ENCODE measurements around the gene ZBTB32. TPM values are rescaled to one million over a fixed set of nuclear protein-coding genes. Genes with fewer than 3 reads are reported as not detected.

ZBTB32 gene
- total RNA-seq, 1 donor from 2014 or later = not detected

DNA sequence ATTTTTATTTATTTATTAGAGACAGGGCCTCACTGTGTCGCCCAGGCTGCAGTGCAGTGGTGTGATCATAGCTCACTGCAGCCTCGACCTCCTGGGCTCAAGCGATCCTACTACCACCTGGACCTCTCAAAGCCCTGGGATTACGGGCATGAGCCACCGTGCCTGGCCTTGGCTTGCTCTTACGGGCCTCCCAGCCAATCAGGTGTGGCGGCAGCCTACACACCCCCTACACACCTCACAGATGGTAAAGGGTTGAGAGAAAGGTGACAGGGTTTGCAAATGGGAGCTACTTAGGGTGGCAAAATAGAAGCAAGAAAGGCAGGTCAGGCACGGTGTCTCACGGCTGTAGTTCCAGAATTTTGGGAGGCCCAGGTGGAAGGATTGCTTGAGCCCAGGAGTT lies 1.0 kb upstream of the ZBTB32 start:
- no peak overlapping the region for H3K4me3 Mint-ChIP-seq (ENCODE audit: unreplicated experiment)
- peaks cover 3% of the 10 kb centered on the region for H3K4me1 Mint-ChIP-seq (ENCODE audit: unreplicated experiment)
- H3K27ac Mint-ChIP-seq (ENCODE audit: unreplicated experiment) = no peak overlapping the region
- H3K27me3 Mint-ChIP-seq (ENCODE audit: unreplicated experiment) = peaks cover 4% of the 10 kb centered on the region
- H3K9me3 Mint-ChIP-seq (ENCODE audit: unreplicated experiment) = no peaks in the 10 kb centered on the region
- H3K36me3 Mint-ChIP-seq (ENCODE audit: low read depth, unreplicated experiment) = no peaks in the 10 kb centered on the region
- TF ChIP-seq, protein P1, sequence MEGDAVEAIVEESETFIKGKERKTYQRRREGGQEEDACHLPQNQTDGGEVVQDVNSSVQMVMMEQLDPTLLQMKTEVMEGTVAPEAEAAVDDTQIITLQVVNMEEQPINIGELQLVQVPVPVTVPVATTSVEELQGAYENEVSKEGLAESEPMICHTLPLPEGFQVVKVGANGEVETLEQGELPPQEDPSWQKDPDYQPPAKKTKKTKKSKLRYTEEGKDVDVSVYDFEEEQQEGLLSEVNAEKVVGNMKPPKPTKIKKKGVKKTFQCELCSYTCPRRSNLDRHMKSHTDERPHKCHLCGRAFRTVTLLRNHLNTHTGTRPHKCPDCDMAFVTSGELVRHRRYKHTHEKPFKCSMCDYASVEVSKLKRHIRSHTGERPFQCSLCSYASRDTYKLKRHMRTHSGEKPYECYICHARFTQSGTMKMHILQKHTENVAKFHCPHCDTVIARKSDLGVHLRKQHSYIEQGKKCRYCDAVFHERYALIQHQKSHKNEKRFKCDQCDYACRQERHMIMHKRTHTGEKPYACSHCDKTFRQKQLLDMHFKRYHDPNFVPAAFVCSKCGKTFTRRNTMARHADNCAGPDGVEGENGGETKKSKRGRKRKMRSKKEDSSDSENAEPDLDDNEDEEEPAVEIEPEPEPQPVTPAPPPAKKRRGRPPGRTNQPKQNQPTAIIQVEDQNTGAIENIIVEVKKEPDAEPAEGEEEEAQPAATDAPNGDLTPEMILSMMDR (IDR thresholded peaks at IDR 0.05; ENCODE audit: unreplicated experiment) = no peak
- no peak for DNase-seq (ENCODE audit: low spot score)

DNA sequence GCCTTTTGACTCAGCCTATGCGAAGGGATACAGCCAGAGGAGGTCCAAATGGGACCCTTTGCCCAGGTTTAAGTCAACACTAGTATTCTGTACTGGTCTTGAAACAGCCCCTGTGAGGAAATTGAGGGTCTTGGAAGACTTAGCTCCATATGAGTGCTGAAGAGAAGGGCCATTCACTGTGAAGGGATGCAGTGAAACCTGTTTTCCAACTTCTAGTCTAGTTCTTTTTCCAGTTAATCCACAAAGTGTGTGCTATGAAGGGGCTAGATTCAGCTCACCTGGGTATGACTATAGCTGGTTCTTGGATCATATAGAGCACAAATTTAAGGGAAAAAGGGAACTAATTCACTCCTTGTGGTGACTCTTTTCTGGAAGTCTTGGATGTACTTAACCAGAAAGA lies 4.0 kb downstream of the ZBTB32 start:
- Mint-ChIP-seq H3K27ac (ENCODE audit: unreplicated experiment) (no peak overlapping the region), H3K9me3 (ENCODE audit: unreplicated experiment) (no peaks in the 10 kb centered on the region), H3K4me1 (ENCODE audit: unreplicated experiment) (no peaks in the 10 kb centered on the region)

DNA sequence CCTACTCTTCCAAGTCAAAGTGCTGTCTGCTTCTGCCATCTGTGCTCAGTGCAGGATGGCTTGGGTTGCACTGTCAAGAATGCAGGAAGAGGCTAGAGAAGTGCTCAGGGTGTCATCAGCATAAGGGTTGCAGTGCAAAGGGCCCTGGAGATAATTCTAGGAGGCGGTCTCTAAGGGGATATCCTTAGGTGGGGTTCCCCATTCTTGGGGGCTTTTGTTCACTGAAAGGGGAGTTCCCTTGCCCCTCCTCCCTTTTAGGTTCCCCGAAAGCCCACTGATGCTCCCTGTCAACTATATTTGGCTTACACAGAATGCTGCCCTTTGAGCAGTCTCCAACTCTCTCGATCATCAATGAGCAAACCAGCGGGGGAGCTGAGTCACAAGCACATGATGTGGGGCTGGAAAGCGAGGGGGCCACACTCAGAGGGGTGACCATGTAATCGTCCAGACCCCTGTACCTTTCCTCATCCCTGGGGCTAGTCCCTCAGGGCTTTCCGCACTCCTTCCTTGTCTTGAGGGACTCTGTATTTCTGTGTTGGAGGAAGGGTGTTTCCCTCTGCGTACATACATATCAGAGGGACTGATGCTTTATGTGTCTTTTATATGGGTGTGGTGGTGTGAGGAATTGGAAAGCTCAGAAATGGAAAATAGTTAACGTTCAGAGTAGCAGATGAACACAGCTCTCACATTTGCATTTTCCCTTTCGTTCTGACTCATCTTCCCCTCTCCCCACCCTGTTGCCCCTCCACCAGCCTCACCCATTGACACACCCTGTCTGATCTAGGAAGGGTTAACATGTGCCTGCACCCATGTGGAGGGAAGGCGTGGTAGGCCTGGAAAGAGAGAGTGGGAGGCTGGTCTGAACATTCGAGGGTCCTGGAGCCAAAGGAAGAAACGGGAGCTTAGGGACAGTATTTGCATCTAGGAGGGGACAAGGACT lies 6.7 kb downstream of the ZBTB32 start:
- H3K4me1 Mint-ChIP-seq (ENCODE audit: unreplicated experiment) = peaks cover 4% of the 10 kb centered on the region
- H3K36me3 Mint-ChIP-seq (ENCODE audit: low read depth, unreplicated experiment) = no peaks in the 10 kb centered on the region
- DNase-seq (ENCODE audit: low spot score) = no peak
- peaks cover 2% of the 10 kb centered on the region for H3K27me3 Mint-ChIP-seq (ENCODE audit: unreplicated experiment)
- H3K4me3 Mint-ChIP-seq (ENCODE audit: unreplicated experiment) = no peak overlapping the region
- H3K27ac Mint-ChIP-seq (ENCODE audit: unreplicated experiment) = no peak overlapping the region
- TF ChIP-seq, protein P1 (IDR thresholded peaks at IDR 0.05; ENCODE audit: unreplicated experiment) = no peak
- H3K9me3 Mint-ChIP-seq (ENCODE audit: unreplicated experiment) = no peaks in the 10 kb centered on the region

More for the DNA sequence above, 4.0 kb downstream of the ZBTB32 start:
- TF ChIP-seq, protein P1 (IDR thresholded peaks at IDR 0.05; ENCODE audit: unreplicated experiment) = no peak
- no peaks in the 10 kb centered on the region for H3K36me3 Mint-ChIP-seq (ENCODE audit: low read depth, unreplicated experiment)
- H3K27me3 Mint-ChIP-seq (ENCODE audit: unreplicated experiment) = no peaks in the 10 kb centered on the region
- DNase-seq (ENCODE audit: low spot score) = no peak
- no peak overlapping the region for H3K4me3 Mint-ChIP-seq (ENCODE audit: unreplicated experiment)

DNA sequence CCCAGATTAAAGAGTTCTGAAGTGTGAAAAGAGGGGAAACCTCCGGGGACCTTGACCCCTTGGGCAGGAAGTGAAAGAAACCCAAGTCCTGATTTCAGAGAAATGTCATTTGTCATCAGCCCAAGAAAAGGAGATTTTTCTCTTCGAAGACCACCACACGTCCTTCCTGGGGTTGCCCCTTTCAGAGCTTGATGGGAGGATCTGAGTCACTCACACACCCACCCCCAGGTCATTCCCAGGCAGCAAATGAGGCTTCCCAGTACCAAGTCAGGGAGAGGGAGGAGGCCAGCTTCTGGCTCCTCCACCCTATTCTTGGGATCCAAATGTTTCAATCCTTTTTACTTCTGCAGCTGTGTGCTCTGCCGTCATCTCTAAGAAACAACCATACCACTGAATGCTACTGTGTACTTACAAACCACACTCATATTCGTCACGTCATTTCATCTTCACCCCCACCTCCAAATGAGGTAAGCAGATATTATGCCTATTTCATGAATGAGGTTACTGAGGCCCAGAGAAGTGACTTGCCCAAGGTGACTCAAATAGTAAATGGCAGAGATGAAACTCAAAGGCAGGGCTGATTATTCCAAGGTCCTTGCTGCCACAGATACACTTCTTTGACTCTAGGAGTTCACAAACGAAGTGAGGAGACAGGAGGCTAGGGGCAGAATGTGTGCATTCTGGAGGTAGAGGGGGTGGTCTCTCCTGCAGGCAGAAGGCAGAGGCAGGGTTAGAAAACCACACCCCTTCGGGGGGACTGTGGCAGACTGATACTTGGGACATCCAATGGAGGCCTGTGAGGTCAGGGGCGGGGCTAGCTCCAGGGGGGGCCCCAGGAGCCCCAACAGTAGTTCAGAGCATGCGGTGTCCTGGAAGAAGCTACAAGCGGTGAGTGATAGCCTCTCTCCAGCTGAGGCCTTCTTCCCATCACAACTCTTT lies 8.5 kb downstream of the ZBTB32 start:
- peaks cover 12% of the 10 kb centered on the region for H3K4me1 Mint-ChIP-seq (ENCODE audit: unreplicated experiment)
- H3K9me3 Mint-ChIP-seq (ENCODE audit: unreplicated experiment) = no peaks in the 10 kb centered on the region
- H3K4me3 Mint-ChIP-seq (ENCODE audit: unreplicated experiment) = no peak overlapping the region
- TF ChIP-seq, protein P1 (IDR thresholded peaks at IDR 0.05; ENCODE audit: unreplicated experiment) = no peak
- no peaks in the 10 kb centered on the region for H3K36me3 Mint-ChIP-seq (ENCODE audit: low read depth, unreplicated experiment)
- no peak overlapping the region for H3K27ac Mint-ChIP-seq (ENCODE audit: unreplicated experiment)
- peaks cover 9% of the 10 kb centered on the region for H3K27me3 Mint-ChIP-seq (ENCODE audit: unreplicated experiment)
- DNase-seq (ENCODE audit: low spot score) = no peak
